HEK293 (cell line): Measurements from ENCODE around the gene HNF1A.

ENCODE experiments used
- CTCF ChIP-seq: fragments of 450-650 bp; formaldehyde crosslinking; IDR thresholded peaks from 2 replicates; pipeline ENCODE4 v1.5.1; 2016; ENCODE audit warnings: missing biosample characterization, missing genetic modification characterization
- HIC1 ChIP-seq: fragments of 450-650 bp; formaldehyde crosslinking; IDR thresholded peaks from 2 replicates; pipeline ENCODE4 v1.5.1; 2016; ENCODE audit warnings: missing biosample characterization, missing genetic modification characterization
- YY1 ChIP-seq: fragments of 450-650 bp; formaldehyde crosslinking; IDR thresholded peaks from 2 replicates; pipeline ENCODE4 v1.5.1; 2018; ENCODE audit warnings: missing biosample characterization, missing genetic modification characterization
- ZBTB8A ChIP-seq: fragments of 450-650 bp; formaldehyde crosslinking; IDR thresholded peaks from 2 replicates; pipeline ENCODE4 v1.5.1; 2016; ENCODE audit warnings: missing biosample characterization, missing genetic modification characterization
- ZNF10 ChIP-seq: fragments of 450-650 bp; formaldehyde crosslinking; IDR thresholded peaks from 2 replicates; pipeline ENCODE4 v1.5.1; 2017; ENCODE audit warnings: missing biosample characterization, missing genetic modification characterization
- ZNF157 ChIP-seq: fragments of 450-650 bp; formaldehyde crosslinking; IDR thresholded peaks from 2 replicates; pipeline ENCODE4 v1.5.1; 2016; ENCODE audit warnings: missing biosample characterization, missing genetic modification characterization
- ZNF248 ChIP-seq: fragments of 450-650 bp; formaldehyde crosslinking; IDR thresholded peaks from 2 replicates; pipeline ENCODE4 v1.5.1; 2017; ENCODE audit warnings: missing biosample characterization, missing genetic modification characterization
- ZNF629 ChIP-seq: fragments of 450-650 bp; formaldehyde crosslinking; IDR thresholded peaks from 2 replicates; pipeline ENCODE4 v1.5.1; 2017; ENCODE audit warnings: missing biosample characterization, missing genetic modification characterization
- ZNF707 ChIP-seq: fragments of 450-650 bp; formaldehyde crosslinking; IDR thresholded peaks from 2 replicates; pipeline ENCODE4 v1.5.1; 2016; ENCODE audit warnings: missing biosample characterization, missing genetic modification characterization

GRCh38 chr12:120994589-120995337 is 16.4 kb downstream of the HNF1A start:
- no peak for TF ChIP-seq ZNF248 (tag by site-specific recombination)
- no peak for TF ChIP-seq CTCF
- no peak for TF ChIP-seq ZNF629 (tag by site-specific recombination)
- TF ChIP-seq ZBTB8A (tag by site-specific recombination), result no peak
- no peak for TF ChIP-seq HIC1
- TF ChIP-seq ZNF10 (tag by site-specific recombination), result no peak
- TF ChIP-seq ZNF157 (tag by site-specific recombination), result no peak
- no peak for TF ChIP-seq YY1 (tag by site-specific recombination)
- TF ChIP-seq ZNF707, result no peak
